ENCODE data around the gene IMPG2.

The IMPG2 gene

GRCh38 chr3:101179637-101180036, 140.7 kb downstream of the IMPG2 start:
- DNase-seq = no peak

GRCh38 chr3:101177577-101177976, 142.8 kb downstream of the IMPG2 start:
- no peak for DNase-seq

Data from NCI-H1417 (cell line).